IMR-90 (cell line): ENCODE measurements around the gene ATP5PO. TPM values are rescaled to one million over a fixed set of nuclear protein-coding genes. Genes with fewer than 3 reads are reported as not detected.

Experiments
- ATAC-seq: fragments of 200-7000 bp; cut with Tn5 transposase; 2 replicates; pipeline ENCODE4 v1.9.1; 2020; ENCODE audit warnings: low read depth, mild to moderate bottlenecking, moderate library complexity
- BruUV-seq: library from RNA; stranded (reverse); fragments of 400-500 nt; replicated peaks from 2 replicates; lab custom pipeline; 2021; lab: Mats Ljungman, UMichigan
- CTCF ChIA-PET: fragments of 300-600 bp; formaldehyde crosslinking; extraction: SDS; loops from one replicate; lab custom pipeline; 2021; ENCODE audit warnings: antibody characterized with exemption; lab: Yijun Ruan, JAX
- POLR2A ChIA-PET: fragments of 300-600 bp; sonication (Branson Sonifier 250); formaldehyde crosslinking; loops from one replicate; lab custom pipeline; 2022; ENCODE audit warnings: antibody characterized with exemption; ENCODE audit not compliant: unreplicated experiment; lab: Charles Lee
- DNase-seq: peaks from one replicate; pipeline ENCODE4 v3.0.0; 2013
- H2AFZ ChIP-seq: replicated peaks from 2 replicates; pipeline ENCODE3; 2013; ENCODE audit warnings: low read length, mild to moderate bottlenecking; ENCODE audit not compliant: poor library complexity
- H2AK5ac ChIP-seq: 2 replicates; pipeline ENCODE4 v1.6.1; 2013; ENCODE audit warnings: low read depth, low read length, inconsistent platforms
- H2AK9ac ChIP-seq: replicated peaks from 2 replicates; pipeline ENCODE3; 2013; ENCODE audit warnings: mild to moderate bottlenecking, low read depth, low read length, moderate library complexity; ENCODE audit not compliant: poor library complexity
- H2BK120ac ChIP-seq: 2 replicates; pipeline ENCODE4 v1.6.1; 2013; ENCODE audit warnings: low read depth, low read length, inconsistent platforms
- H2BK15ac ChIP-seq: 3 replicates; pipeline ENCODE4 v1.6.1; 2013; ENCODE audit warnings: low read depth, low read length, inconsistent platforms
- H2BK20ac ChIP-seq: 2 replicates; pipeline ENCODE4 v1.6.1; 2013; ENCODE audit warnings: low read depth, mild to moderate bottlenecking, inconsistent platforms, low read length, moderate library complexity
- H2BK5ac ChIP-seq: 2 replicates; pipeline ENCODE4 v1.6.1; 2013; ENCODE audit warnings: mild to moderate bottlenecking, low read depth, low read length, inconsistent platforms; ENCODE audit not compliant: poor library complexity, severe bottlenecking
- H3K14ac ChIP-seq: replicated peaks from 2 replicates; pipeline ENCODE4 v1.6.1; 2013; ENCODE audit warnings: low read depth, low read length, inconsistent platforms
- H3K18ac ChIP-seq: 2 replicates; pipeline ENCODE4 v1.6.1; 2013; ENCODE audit warnings: low read depth, low read length, control low read depth
- H3K23ac ChIP-seq: 2 replicates; pipeline ENCODE4 v1.6.1; 2013; ENCODE audit warnings: low read depth, low read length, inconsistent platforms
- H3K27ac ChIP-seq: 2 replicates; pipeline ENCODE4 v1.5.1; 2013; ENCODE audit warnings: mild to moderate bottlenecking, control low read depth, low read length; ENCODE audit not compliant: insufficient read depth
- H3K27me3 ChIP-seq: 2 replicates; pipeline ENCODE4 v1.6.1; 2013; ENCODE audit warnings: low read length; ENCODE audit not compliant: control insufficient read depth, insufficient read depth
- H3K36me3 ChIP-seq: 2 replicates; pipeline ENCODE4 v1.6.1; 2013; ENCODE audit warnings: low read length, mixed read lengths; ENCODE audit not compliant: control insufficient read depth, insufficient read depth
- H3K4ac ChIP-seq: 2 replicates; pipeline ENCODE4 v1.6.1; 2013; ENCODE audit warnings: low read depth, low read length, inconsistent platforms
- H3K4me1 ChIP-seq: 2 replicates; pipeline ENCODE4 v1.6.1; 2013; ENCODE audit warnings: low read length, mixed read lengths; ENCODE audit not compliant: control insufficient read depth, insufficient read depth
- H3K4me2 ChIP-seq: 2 replicates; pipeline ENCODE4 v1.6.1; 2013; ENCODE audit warnings: low read depth, mild to moderate bottlenecking, control low read depth, low read length, moderate library complexity
- H3K4me3 ChIP-seq: 2 replicates; pipeline ENCODE4 v1.5.1; 2013; ENCODE audit warnings: low read depth, mild to moderate bottlenecking, control low read depth, low read length, moderate library complexity; ENCODE audit not compliant: insufficient read depth
- H3K56ac ChIP-seq: 2 replicates; pipeline ENCODE4 v1.6.1; 2013; ENCODE audit warnings: low read length, inconsistent platforms; ENCODE audit not compliant: insufficient read depth; ENCODE audit errors: extremely low read depth
- H3K79me1 ChIP-seq, 2 experiments: 2 replicates each; pipeline ENCODE4 v1.6.1; 2013; ENCODE audit warnings: low read length in 2 of 2, inconsistent platforms in 1 of 2, low read depth in 1 of 2
- H3K9ac ChIP-seq: 2 replicates; pipeline ENCODE4 v1.6.1; 2013; ENCODE audit warnings: low read depth, low read length, control low read depth
- H3K9me1 ChIP-seq: 2 replicates; pipeline ENCODE4 v1.6.1; 2013; ENCODE audit warnings: low read length, inconsistent platforms; ENCODE audit not compliant: insufficient read depth
- H3K9me3 ChIP-seq: 2 replicates; pipeline ENCODE4 v1.6.1; 2013; ENCODE audit warnings: low read length; ENCODE audit not compliant: control insufficient read depth, insufficient read depth
- H4K20me1 ChIP-seq: 2 replicates; pipeline ENCODE4 v1.6.1; 2013; ENCODE audit warnings: low read length, inconsistent platforms; ENCODE audit not compliant: insufficient read depth
- H4K5ac ChIP-seq: 2 replicates; pipeline ENCODE4 v1.6.1; 2013; ENCODE audit warnings: mild to moderate bottlenecking, low read depth, low read length, control low read depth
- H4K8ac ChIP-seq, 2 experiments: 2 replicates each; pipeline ENCODE4 v1.6.1; 2013; ENCODE audit warnings: low read depth in 2 of 2, low read length in 2 of 2, control low read depth in 1 of 2, inconsistent platforms in 1 of 2
- H4K91ac ChIP-seq: 2 replicates; pipeline ENCODE4 v1.6.1; 2013; ENCODE audit warnings: low read depth, low read length, inconsistent platforms; ENCODE audit not compliant: insufficient read depth
- BHLHE40 ChIP-seq: fragments of 150-350 bp; IDR thresholded peaks from 2 replicates; pipeline ENCODE4 v1.6.1; 2016; ENCODE audit warnings: mild to moderate bottlenecking, low read depth, low read length
- CEBPB ChIP-seq: IDR thresholded peaks from 2 replicates; pipeline ENCODE4 v1.6.1; 2012; ENCODE audit warnings: low read depth, low read length, improper control_type of control experiment
- CHD1 ChIP-seq: IDR thresholded peaks from 2 replicates; pipeline ENCODE4 v1.6.1; 2012; ENCODE audit warnings: low read depth, low read length, improper control_type of control experiment
- CTCF ChIP-seq: conservative IDR thresholded peaks from 2 replicates; pipeline ENCODE4 v1.5.1; 2012; ENCODE audit warnings: mild to moderate bottlenecking, low read depth, low read length, improper control_type of control experiment
- FOS ChIP-seq: fragments of 150-350 bp; IDR thresholded peaks from 2 replicates; pipeline ENCODE4 v1.6.1; 2016; ENCODE audit warnings: low read depth, low read length
- MAFK ChIP-seq: IDR thresholded peaks from 2 replicates; pipeline ENCODE4 v1.6.1; 2012; ENCODE audit warnings: low read depth, low read length, improper control_type of control experiment
- MAZ ChIP-seq: IDR thresholded peaks from 2 replicates; pipeline ENCODE4 v1.6.1; 2012; ENCODE audit warnings: low read depth, mild to moderate bottlenecking, low read length, improper control_type of control experiment, moderate library complexity, borderline replicate concordance
- MXI1 ChIP-seq: IDR thresholded peaks from 2 replicates; pipeline ENCODE4 v1.6.1; 2012; ENCODE audit warnings: low read depth, mild to moderate bottlenecking, low read length, moderate library complexity, borderline replicate concordance
- NFE2L2 ChIP-seq: fragments of 150-350 bp; IDR thresholded peaks from 2 replicates; pipeline ENCODE4 v1.6.1; 2016; ENCODE audit warnings: low read depth, mild to moderate bottlenecking, low read length
- POLR2A ChIP-seq: IDR thresholded peaks from 2 replicates; pipeline ENCODE4 v1.6.1; 2012; ENCODE audit warnings: mild to moderate bottlenecking, low read depth, low read length
- RAD21 ChIP-seq: IDR thresholded peaks from 2 replicates; pipeline ENCODE4 v1.6.1; 2012; ENCODE audit warnings: low read length, improper control_type of control experiment
- RCOR1 ChIP-seq: IDR thresholded peaks from 2 replicates; pipeline ENCODE4 v1.6.1; 2012; ENCODE audit warnings: mild to moderate bottlenecking, low read length, improper control_type of control experiment; ENCODE audit not compliant: insufficient replicate concordance
- RFX5 ChIP-seq: IDR thresholded peaks from 2 replicates; pipeline ENCODE4 v1.8.0; 2012; ENCODE audit warnings: low read depth, mild to moderate bottlenecking, low read length, moderate library complexity
- SMC3 ChIP-seq: fragments of 150-350 bp; IDR thresholded peaks from 2 replicates; pipeline ENCODE4 v1.6.1; 2016; ENCODE audit warnings: low read depth, mild to moderate bottlenecking, antibody characterized with exemption, low read length, moderate library complexity
- USF2 ChIP-seq: fragments of 150-350 bp; IDR thresholded peaks from 2 replicates; pipeline ENCODE4 v1.6.1; 2017; ENCODE audit warnings: mild to moderate bottlenecking, antibody characterized with exemption, low read length, low read depth
- WGBS, 2 experiments: methylation state at CpG; one replicate each; pipeline versions ENCODE4 v1.1.5 to v1.1.7; 2013; ENCODE audit warnings: missing lambda C conversion rate in 2 of 2; ENCODE audit not compliant: insufficient read length in 1 of 2; ENCODE audit errors: extremely low coverage in 2 of 2; 5-methylcytosine and 5-hydroxymethylcytosine counted together
- dilution Hi-C: fragments of 300-500 bp; cut with HindIII; formaldehyde crosslinking; loops from one replicate; pipeline ENCODE4 v1.14.3; 2018; ENCODE audit warnings: low sequenced_read_pairs; ENCODE audit not compliant: unreplicated experiment
- in situ Hi-C: fragments of 300-500 bp; cut with MboI; formaldehyde crosslinking; loops from 3 replicates; pipeline ENCODE4 v1.14.3; 2019; ENCODE audit warnings: low sequenced_read_pairs, inconsistent platforms, mixed read lengths
- intact Hi-C: fragments of 100-400 bp; cut with micrococcal nuclease; formaldehyde crosslinking; loops from 2 replicates; pipeline ENCODE4 v1.10.0; 2022
- polyA plus RNA-seq, 3 experiments: library from polyadenylated mRNA; depleted of rRNA; stranded (reverse); fragments of >200 nt; gene quantifications; 2 replicates each; pipeline ENCODE4 v1.2.3, GENCODE V29; 2012; ENCODE audit warnings: low replicate concordance in 1 of 3
- total RNA-seq: library from RNA; depleted of rRNA; stranded (reverse); fragments of >200 nt; gene quantifications from 2 replicates; pipeline ENCODE4 v1.2.3, GENCODE V29; 2012

ATP5PO gene
- total and polyA plus RNA-seq, 2 of the 4 experiments (the other 2 are of a cell fraction): 237 to 250 TPM

GRCh38 chr21:33949516-33950430 lies 34.2 kb upstream of the ATP5PO start:
- in situ Hi-C loops (no loop called here), intact Hi-C loops (no loop called here), dilution Hi-C loops (no loop called here)
- Histone ChIP-seq H2BK120ac (peak overlapping the region; percentile 99), H3K27ac (no peak overlapping the region), H3K14ac (peak overlapping the region; percentile 98; the same call in 1 of the 2 replicates), H4K20me1 (no peaks in the 10 kb centered on the region), H3K23ac (no peak overlapping the region), H3K4me1 (peaks cover 19% of the 10 kb centered on the region), H4K5ac (peak overlapping the region; percentile 12; the same call in 1 of the 2 replicates), H3K9me3 (no peaks in the 10 kb centered on the region), H4K8ac (peak overlapping the region; percentile 97; a peak in 1 of 4 replicates), H2AK9ac (peak overlapping the region; percentile 40), H3K79me1 (peaks cover 0 to 9% of the 10 kb centered on the region in 2 experiments; a peak in 1 of 4 replicates), H3K36me3 (no peaks in the 10 kb centered on the region), H3K27me3 (no peaks in the 10 kb centered on the region), H3K9me1 (peaks cover 16% of the 10 kb centered on the region), H3K9ac (no peak overlapping the region), H3K18ac (no peak overlapping the region), H3K4me2 (no peak overlapping the region), H3K4me3 (no peak overlapping the region), H4K91ac (peak overlapping the region; percentile 39; the same call in 1 of the 2 replicates), H2BK15ac (peak overlapping the region; percentile 100; the same call in 1 of the 3 replicates), H2AK5ac (0 out of 2 replicates have a peak overlapping the region, but pooled peaks have one; percentile 4), H2BK20ac (peak overlapping the region; percentile 98), H2BK5ac (no peak overlapping the region), H3K56ac (no peak overlapping the region), H3K4ac (peak overlapping the region; percentile 99), H2AFZ (no peak overlapping the region)
- 100% methylated on average over 1 of the region's 12 CpGs; no CpG with 5 or more reads in 1 of the 2 experiments for WGBS, 2 experiments
- ATAC-seq (no peak), DNase-seq (no peak)
- CTCF ChIA-PET: no interaction called here
- POLR2A ChIA-PET: no interaction called here
- BruUV-seq: no TSS peak
- no peak for TF ChIP-seq CTCF
- TF ChIP-seq CEBPB: no peak
- TF ChIP-seq RFX5: no peak
- TF ChIP-seq POLR2A: no peak
- no peak for TF ChIP-seq MXI1
- no peak for TF ChIP-seq MAZ
- no peak for TF ChIP-seq MAFK
- no peak for TF ChIP-seq BHLHE40
- TF ChIP-seq USF2: no peak
- TF ChIP-seq SMC3: no peak
- no peak for TF ChIP-seq RAD21
- TF ChIP-seq CHD1: no peak
- no peak for TF ChIP-seq RCOR1
- no peak for TF ChIP-seq NFE2L2
- no peak for TF ChIP-seq FOS
